Adrenal gland (tissue), 5 donors: ENCODE results near the gene GRID1.

ENCODE experiments used
- POLR2A ChIP-seq, 2 donors: fragments of 450-650 bp; IDR thresholded peaks; one replicate each; pipeline ENCODE4 v1.6.1; 2017; ENCODE audit warnings: antibody characterized with exemption in 2 of 2, mild to moderate bottlenecking in 2 of 2, moderate library complexity in 1 of 2
- TF ChIP-seq, protein P1 (sequence below), 6 experiments: fragments of 450-650 bp in 4 of 6; fragments of 200-600 bp in 2 of 6; sonication (generic) in 1 of 6; IDR thresholded peaks; 1 replicate in 5 of 6; 2 replicates in 1 of 6; pipeline versions ENCODE4 v1.5.1 to v1.8.0; 2016 to 2021; ENCODE audit warnings: antibody characterized with exemption in 6 of 6, mild to moderate bottlenecking in 2 of 6, moderate library complexity in 1 of 6
- donor health status: DM: no; HTN: no; CAD: no.

GRCh38 chr10:86256690-86257315 is 109.8 kb downstream of the GRID1 start:
- TF ChIP-seq, protein P1, sequence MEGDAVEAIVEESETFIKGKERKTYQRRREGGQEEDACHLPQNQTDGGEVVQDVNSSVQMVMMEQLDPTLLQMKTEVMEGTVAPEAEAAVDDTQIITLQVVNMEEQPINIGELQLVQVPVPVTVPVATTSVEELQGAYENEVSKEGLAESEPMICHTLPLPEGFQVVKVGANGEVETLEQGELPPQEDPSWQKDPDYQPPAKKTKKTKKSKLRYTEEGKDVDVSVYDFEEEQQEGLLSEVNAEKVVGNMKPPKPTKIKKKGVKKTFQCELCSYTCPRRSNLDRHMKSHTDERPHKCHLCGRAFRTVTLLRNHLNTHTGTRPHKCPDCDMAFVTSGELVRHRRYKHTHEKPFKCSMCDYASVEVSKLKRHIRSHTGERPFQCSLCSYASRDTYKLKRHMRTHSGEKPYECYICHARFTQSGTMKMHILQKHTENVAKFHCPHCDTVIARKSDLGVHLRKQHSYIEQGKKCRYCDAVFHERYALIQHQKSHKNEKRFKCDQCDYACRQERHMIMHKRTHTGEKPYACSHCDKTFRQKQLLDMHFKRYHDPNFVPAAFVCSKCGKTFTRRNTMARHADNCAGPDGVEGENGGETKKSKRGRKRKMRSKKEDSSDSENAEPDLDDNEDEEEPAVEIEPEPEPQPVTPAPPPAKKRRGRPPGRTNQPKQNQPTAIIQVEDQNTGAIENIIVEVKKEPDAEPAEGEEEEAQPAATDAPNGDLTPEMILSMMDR (IDR thresholded peaks at IDR 0.05): no peak
- TF ChIP-seq POLR2A (IDR thresholded peaks at IDR 0.05): no peak
